Fibroblast of the aortic adventitia (primary cell): ENCODE data around the gene MAGEB16. TPM values are rescaled to one million over a fixed set of nuclear protein-coding genes. Genes with fewer than 3 reads are reported as not detected.

Experiments
- DNase-seq: peaks from one replicate; pipeline ENCODE4 v3.0.0-alpha.2; 2010; ENCODE audit warnings: low read depth
- H3K4me3 ChIP-seq: 2 replicates; pipeline ENCODE4 v1.5.1; 2011; ENCODE audit warnings: low read depth, mild to moderate bottlenecking, control low read depth, low read length, moderate library complexity
- CTCF ChIP-seq: IDR thresholded peaks from 2 replicates; pipeline ENCODE4 v1.5.1; 2011; ENCODE audit warnings: mild to moderate bottlenecking, low read length, control low read depth, inconsistent platforms; ENCODE audit not compliant: insufficient read depth
- total RNA-seq: library from RNA; depleted of rRNA; stranded (reverse); fragments of >200 nt; gene quantifications from 2 replicates; pipeline ENCODE4 v1.2.3, GENCODE V29; 2012; ENCODE audit warnings: low replicate concordance

The MAGEB16 gene
- total RNA-seq, 1 donor = not detected

DNA sequence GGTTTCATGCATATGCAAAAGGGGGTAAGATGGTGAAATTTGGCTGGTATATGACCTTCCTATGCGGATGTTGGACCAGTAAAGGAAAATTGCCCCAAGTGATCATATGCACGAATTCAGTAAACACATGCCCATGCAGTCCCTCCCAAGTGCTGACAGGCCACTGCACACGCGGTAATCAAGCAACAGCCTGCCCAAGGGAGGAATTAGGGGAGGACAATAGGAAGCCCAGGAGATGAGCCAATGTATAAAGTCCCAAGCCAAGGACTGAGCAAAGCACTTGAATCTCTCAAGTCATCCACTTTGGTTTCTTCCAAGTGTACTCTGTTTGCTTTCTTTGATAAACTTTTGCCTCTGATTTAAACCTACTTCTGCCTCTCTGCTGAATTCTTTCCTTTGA is 21.1 kb downstream of the MAGEB16 start:
- DNase-seq = no peak
- H3K4me3 ChIP-seq = no peak overlapping the region
- TF ChIP-seq CTCF = no peak

DNA sequence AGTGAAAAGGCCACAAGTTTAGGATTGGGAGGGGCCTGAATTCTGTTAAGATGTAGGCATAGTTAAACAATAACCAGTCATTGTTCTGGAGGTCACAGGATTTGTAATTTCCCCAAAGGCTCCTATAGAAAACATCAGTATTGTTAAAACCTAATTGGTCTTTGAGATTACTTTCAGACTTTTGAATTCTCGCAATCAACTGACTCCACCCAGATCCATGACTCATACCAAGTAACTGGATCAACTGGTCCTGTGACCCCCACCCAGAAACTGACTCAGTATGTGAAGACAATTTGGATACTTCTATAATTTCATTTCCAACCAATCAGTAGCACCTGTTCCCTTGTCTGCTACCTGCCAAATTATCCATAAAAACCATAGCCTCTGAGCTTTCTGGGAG is 28.4 kb downstream of the MAGEB16 start:
- H3K4me3 ChIP-seq = no peak overlapping the region
- no peak for DNase-seq
- no peak for TF ChIP-seq CTCF

- no peak for DNase-seq
- H3K4me3 ChIP-seq = no peak overlapping the region
- TF ChIP-seq CTCF = no peak
Observed at GRCh38 chrX:35829501-35829900, 31.4 kb downstream of the MAGEB16 start.

GRCh38 chrX:35841872-35842271 is 43.7 kb downstream of the MAGEB16 start:
- DNase-seq = no peak

DNA sequence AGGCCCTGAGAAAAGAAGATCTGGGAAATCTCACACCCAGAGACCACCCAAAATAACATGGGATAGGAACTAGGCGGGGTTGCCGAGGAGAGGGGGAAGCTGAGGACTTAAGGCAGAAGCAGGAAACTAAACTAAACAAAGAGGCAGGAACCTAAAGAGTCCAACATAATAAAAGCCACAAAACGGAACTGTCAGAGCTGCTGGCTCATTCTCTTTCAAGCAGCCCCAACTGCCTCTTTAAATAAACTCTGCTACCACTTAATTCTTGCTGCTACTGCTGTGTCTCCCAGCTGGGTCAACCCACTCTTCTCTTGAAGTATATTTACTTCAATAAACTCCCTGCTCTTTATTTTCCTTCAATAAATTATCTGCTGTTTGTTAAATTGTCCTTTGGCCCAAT is 44.5 kb downstream of the MAGEB16 start:
- DNase-seq = no peak
- no peak overlapping the region for H3K4me3 ChIP-seq
- TF ChIP-seq CTCF = no peak

More at GRCh38 chrX:35841872-35842271, 43.7 kb downstream of the MAGEB16 start:
- H3K4me3 ChIP-seq = no peak overlapping the region
- TF ChIP-seq CTCF = no peak

DNA sequence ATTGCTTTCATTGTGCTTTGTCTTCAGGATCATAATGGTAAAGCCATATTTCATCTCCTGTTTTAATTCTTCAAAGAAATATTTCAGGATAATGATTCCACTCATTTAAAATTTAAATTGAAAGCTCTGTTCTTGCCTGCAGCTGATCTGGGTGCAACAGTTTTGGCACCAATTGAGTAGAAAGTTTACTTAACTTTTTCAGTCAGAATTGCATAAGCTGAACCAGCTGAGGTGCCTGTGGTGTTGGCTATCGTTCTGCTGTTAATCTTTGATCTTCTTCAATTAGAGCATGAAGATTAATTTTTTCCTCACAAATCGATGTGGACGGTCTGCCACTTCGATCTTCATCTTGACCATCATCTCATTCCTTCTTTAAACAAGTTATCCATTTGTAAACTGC is 49.6 kb downstream of the MAGEB16 start:
- no peak for DNase-seq
- TF ChIP-seq CTCF = no peak
- H3K4me3 ChIP-seq = no peak overlapping the region

Other genes starting within 250 kb of the MAGEB16 start
- gene CFAP47, start 121.4 kb downstream of the MAGEB16 start, total RNA-seq = not detected in 2 replicates